AG04450 (cell line): ENCODE measurements around the gene CD28. TPM values are rescaled to one million over a fixed set of nuclear protein-coding genes. Genes with fewer than 3 reads are reported as not detected.

Source experiments
- CTCF ChIA-PET: fragments of 300-600, 350-600 bp; formaldehyde crosslinking; extraction: SDS; loops from one replicate; lab custom pipeline; 2022; ENCODE audit warnings: antibody characterized with exemption, inconsistent platforms; lab: Charles Lee
- POLR2A ChIA-PET: fragments of 350-600 bp; formaldehyde crosslinking; extraction: SDS; loops from one replicate; lab custom pipeline; 2021; ENCODE audit warnings: antibody characterized with exemption, inconsistent platforms; lab: Yijun Ruan, JAX
- DNase-seq: peaks from one replicate; pipeline ENCODE4 v3.0.0-alpha.2; 2011; ENCODE audit warnings: low read depth, low spot score
- H3K27ac ChIP-seq: one replicate; pipeline ENCODE4 v1.5.1; 2012; ENCODE audit warnings: low read depth, low read length, control low read depth
- H3K27me3 ChIP-seq: one replicate; pipeline ENCODE4 v1.6.0; 2012; ENCODE audit warnings: low read length; ENCODE audit not compliant: control insufficient read depth, insufficient read depth
- H3K4me3 ChIP-seq: 2 replicates; pipeline ENCODE4 v1.5.1; 2011; ENCODE audit warnings: mild to moderate bottlenecking, low read depth, low read length, control low read depth
- H3K9me3 ChIP-seq: 2 replicates; pipeline ENCODE4 v1.5.1; 2012; ENCODE audit warnings: low read length; ENCODE audit not compliant: control insufficient read depth, insufficient read depth
- polyA plus RNA-seq: library from polyadenylated mRNA; depleted of rRNA; stranded (reverse); fragments of >200 nt; gene quantifications from 2 replicates; pipeline ENCODE4 v1.2.3, GENCODE V29; 2011
- TF ChIP-seq, protein P1 (sequence below): IDR thresholded peaks from 2 replicates; pipeline ENCODE4 v1.5.1; 2011; ENCODE audit warnings: low read depth, low read length, control low read depth, inconsistent platforms

CD28 gene
- polyA plus RNA-seq, 1 experiment, result not detected

GRCh38 chr2:203679401-203679800 is 27.0 kb upstream of the CD28 start:
- DNase-seq, result no peak
- TF ChIP-seq, protein P1, sequence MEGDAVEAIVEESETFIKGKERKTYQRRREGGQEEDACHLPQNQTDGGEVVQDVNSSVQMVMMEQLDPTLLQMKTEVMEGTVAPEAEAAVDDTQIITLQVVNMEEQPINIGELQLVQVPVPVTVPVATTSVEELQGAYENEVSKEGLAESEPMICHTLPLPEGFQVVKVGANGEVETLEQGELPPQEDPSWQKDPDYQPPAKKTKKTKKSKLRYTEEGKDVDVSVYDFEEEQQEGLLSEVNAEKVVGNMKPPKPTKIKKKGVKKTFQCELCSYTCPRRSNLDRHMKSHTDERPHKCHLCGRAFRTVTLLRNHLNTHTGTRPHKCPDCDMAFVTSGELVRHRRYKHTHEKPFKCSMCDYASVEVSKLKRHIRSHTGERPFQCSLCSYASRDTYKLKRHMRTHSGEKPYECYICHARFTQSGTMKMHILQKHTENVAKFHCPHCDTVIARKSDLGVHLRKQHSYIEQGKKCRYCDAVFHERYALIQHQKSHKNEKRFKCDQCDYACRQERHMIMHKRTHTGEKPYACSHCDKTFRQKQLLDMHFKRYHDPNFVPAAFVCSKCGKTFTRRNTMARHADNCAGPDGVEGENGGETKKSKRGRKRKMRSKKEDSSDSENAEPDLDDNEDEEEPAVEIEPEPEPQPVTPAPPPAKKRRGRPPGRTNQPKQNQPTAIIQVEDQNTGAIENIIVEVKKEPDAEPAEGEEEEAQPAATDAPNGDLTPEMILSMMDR, result no peak
- H3K27me3 ChIP-seq, result no peaks in the 10 kb centered on the region
- H3K27ac ChIP-seq, result no peak overlapping the region
- H3K4me3 ChIP-seq, result no peak overlapping the region
- CTCF ChIA-PET, result no interaction called here
- POLR2A ChIA-PET, result no interaction called here
- no peaks in the 10 kb centered on the region for H3K9me3 ChIP-seq

DNA sequence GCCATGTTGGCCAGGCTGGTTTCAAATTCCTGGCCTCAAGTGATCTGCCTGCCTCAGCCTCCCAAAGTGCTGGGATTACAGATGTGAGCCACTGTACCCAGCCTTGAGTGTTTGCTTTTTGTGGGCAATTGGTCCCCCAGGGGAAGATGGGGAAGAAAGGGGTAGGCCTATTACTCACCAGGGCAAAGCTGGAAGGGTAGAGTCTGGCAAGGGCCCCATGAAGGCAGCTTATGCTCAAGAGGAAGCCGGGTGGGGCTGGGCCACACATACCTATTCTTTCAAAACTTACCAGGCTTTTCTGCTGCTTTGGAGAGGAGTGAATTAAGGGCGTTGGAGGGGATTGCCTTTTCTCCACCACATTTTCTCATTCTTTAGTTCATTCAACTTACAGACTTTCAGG is 24.5 kb upstream of the CD28 start:
- no peak overlapping the region for H3K4me3 ChIP-seq
- DNase-seq, result no peak
- no peaks in the 10 kb centered on the region for H3K9me3 ChIP-seq
- ChIA-PET CTCF (interaction anchor here (1.1 kb wide), 1 partner anchor 232 kb away, joined by 3 read pairs; no protein-coding TSS in a partner anchor), POLR2A (interaction anchor here (0.6 to 1.7 kb wide), 2 partner anchors 130 to 443 kb away, joined by 4 to 5 read pairs; no protein-coding TSS in a partner anchor)
- H3K27me3 ChIP-seq, result no peaks in the 10 kb centered on the region
- H3K27ac ChIP-seq, result no peak overlapping the region
- TF ChIP-seq, protein P1, result no peak

DNA sequence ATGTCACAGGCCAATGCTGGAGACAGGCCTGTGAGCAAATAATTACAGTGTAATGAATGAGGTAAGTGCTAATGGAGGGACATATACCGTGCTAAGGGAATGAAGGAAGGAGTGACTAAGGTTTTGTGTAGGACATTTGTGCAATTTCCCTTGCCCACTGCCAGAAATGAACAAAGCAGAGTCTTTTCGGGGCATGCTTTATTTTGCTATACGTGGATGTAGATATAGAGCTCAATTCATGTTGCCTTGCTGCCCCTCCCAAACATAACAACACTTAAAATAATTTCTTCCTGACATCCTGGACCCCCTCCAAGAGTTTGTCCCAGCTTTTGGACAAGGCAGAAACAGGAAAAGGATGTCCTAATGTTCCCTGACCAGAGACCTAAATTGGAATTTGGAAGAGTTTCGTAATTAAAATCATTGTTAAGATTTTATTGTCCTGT is 23.7 kb upstream of the CD28 start:
- no peaks in the 10 kb centered on the region for H3K27me3 ChIP-seq
- POLR2A ChIA-PET, result no interaction called here
- no peaks in the 10 kb centered on the region for H3K9me3 ChIP-seq
- CTCF ChIA-PET, result interaction anchor here (0.6 to 1.1 kb wide), 2 partner anchors 232 to 544 kb away, joined by 3 to 5 read pairs; no protein-coding TSS in a partner anchor
- H3K27ac ChIP-seq, result no peak overlapping the region
- no peak for DNase-seq
- TF ChIP-seq, protein P1, result no peak
- no peak overlapping the region for H3K4me3 ChIP-seq

DNA sequence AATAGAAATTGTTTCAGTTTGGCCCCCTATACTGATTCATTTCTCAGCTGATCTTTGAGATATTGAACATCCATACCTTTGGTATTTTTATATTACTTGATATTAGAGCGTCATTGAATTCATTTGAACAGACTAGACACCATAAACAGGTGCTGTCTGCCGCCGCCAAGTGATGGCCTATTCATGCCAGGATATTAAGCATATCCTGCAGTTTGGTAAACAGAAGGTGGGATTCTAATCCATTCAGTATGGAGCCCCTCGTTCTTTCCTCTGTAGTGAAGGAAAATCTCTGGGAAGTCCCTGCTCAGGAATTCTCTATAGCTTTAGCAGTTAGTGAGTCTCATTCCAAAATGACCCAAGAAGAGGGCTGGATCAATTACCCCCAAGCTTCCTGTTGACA is 23.0 kb upstream of the CD28 start:
- TF ChIP-seq, protein P1, result no peak

GRCh38 chr2:203683932-203684556 is 22.4 kb upstream of the CD28 start:
- Histone ChIP-seq H3K9me3 (no peaks in the 10 kb centered on the region), H3K4me3 (no peak overlapping the region), H3K27ac (no peak overlapping the region), H3K27me3 (no peaks in the 10 kb centered on the region)
- DNase-seq, result peak; percentile 55
- TF ChIP-seq, protein P1, result no peak
- ChIA-PET CTCF (no interaction called here), POLR2A (interaction anchor here (0.6 to 1.3 kb wide), 2 partner anchors 99 to 167 kb away, joined by 3 to 6 read pairs; no protein-coding TSS in a partner anchor)

More for the DNA sequence above, 23.0 kb upstream of the CD28 start:
- DNase-seq, result no peak
- Histone ChIP-seq H3K27me3 (no peaks in the 10 kb centered on the region), H3K27ac (no peak overlapping the region), H3K4me3 (no peak overlapping the region), H3K9me3 (no peaks in the 10 kb centered on the region)
- POLR2A ChIA-PET, result interaction anchor here (0.6 to 1.3 kb wide), 2 partner anchors 100 to 166 kb away, joined by 3 to 6 read pairs; no protein-coding TSS in a partner anchor
- CTCF ChIA-PET, result no interaction called here
